T-helper 9 cell (primary cell): Measurements from ENCODE around the gene TCERG1L.

Source experiments
- DNase-seq: peaks from one replicate; pipeline ENCODE4 v3.0.0-alpha.2; 2020

TCERG1L gene

DNA sequence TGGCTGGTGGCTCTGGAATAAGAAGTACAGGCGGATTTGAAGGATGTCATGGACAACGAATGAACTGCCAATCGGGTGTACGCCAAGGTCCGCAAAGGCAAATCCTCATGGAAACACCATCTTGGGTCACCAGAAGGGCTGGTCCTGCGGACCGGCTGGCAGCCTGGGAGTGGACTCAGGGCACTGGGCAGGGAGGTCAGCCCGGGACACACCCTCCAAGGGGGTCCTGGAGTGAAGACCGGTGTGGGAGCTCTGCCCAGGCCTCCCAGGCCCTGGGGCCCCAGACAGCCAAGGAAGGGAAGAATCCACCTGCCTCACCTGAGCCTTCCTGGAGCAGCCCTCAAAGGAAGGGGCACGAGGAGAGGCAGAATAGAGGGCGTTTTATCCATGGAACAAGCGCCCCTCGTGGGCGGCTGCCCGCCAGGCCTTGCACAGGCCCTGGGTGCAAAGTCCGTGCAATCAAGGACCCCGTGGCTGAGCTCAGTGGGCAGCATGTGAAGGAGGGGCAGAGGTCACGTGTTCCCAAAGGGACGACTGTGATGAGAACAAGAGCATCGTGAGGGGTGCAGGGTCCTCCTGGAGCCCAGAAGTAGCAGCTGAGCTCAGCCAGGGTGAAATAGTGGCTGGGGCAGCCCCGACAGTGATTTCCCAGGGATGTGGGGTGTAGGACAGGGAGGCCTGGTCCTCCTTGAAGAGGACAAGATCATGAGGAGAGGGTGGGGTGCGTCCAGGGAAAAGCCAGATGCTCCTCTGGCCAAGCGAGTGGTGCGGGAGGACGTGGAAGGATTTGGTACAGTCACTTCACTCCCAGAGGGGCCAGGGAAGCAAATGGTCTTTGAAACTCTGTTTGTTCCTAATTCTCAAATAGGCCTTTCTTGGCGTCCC is 105.2 kb downstream of the TCERG1L start:
- no peak for DNase-seq

DNA sequence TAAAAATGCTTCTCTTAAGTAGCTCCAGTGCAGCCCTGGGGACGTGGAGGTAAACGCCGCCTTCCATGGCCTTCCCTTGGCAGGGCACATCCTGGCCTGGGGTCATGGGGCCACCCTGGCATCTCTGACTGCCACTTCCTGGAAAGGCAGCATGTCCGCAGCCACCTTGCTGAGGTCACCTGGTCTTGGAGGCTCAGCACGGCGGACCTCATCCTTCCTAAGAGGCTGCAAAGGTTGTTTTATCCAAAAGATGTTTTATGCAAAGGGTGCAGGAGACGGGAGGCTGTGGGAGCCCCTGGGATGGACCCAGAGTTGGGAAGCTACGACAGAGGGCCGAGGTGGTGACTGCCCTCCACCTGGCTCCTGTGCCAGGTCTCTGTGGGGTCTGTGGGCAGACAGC is 106.0 kb downstream of the TCERG1L start:
- no peak for DNase-seq

DNA sequence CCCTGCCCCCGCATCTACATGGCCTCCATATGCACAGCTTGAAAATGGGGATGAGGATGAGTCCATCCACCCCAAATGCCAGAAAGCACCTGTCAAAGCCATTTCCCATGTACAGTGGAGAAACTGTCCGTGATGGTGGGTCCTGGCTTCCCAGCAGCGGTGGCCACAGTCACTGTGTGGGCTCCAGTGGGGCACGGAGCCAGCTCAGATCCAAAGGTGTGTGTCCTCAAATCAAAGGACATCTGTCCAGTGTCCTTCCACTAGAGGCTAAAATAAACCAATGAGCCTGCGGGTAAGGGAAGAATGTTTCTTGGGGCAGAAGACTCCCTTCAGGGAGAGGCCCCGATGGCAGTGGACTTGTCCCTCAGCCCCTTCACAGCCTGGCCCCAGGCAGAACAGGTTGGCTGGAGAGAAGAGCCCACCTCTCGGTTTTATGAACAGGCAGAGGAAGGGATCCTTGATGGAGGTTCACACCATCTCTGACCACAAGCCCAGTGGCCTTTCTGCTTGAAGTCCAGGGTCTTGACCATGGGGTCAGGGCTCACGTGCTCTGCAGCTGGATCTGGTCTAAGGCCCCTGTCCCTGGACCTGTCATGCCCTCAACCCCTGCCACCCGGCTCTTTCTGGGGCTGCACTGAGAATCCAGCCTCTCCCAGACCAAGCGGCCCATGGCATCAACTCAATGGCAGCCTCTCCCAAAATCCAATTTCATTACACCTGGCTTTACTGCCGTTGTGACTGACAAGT is 106.9 kb downstream of the TCERG1L start:
- no peak for DNase-seq

DNA sequence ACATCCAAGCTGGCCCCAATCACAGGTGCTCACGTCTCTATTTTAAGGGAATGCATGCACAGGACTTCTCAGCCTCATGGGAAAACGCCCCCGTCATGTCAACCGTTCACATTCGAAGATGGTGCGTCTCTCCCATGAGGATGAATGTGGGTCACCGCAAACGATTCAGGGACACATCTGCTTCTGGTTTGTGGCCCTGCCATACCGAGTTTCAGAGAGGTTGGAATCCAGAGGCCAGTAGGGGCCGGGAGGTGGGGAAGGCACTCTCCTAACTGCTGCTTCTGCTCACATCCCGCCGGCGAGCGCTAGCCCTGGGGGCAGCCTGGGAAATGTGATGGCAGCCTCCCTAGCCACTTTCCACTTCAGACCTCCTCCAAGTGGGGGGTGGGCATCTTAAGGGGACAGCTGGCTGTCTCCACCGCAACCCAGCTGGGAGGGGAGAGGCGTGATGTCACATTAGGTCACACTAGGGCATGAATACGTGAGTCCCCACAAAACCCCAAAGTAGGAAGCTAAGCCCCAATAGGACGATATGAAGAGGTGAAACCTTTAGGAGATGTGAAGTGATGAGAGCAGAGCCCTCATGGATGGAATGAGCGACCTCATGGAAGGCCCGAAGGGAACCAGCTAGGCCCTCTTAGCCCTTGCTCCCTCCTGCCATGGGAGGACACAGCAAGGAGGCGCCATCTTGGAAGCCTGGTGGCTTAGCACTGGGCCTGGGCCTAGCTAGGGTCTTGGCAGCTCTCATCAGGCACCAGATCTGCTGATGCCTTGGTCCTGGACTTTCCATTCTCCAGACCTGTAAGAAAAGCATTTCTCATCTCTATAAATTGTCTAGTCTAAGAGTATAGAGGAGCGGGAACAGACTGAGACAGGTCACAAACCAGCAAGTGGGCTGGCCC is 107.8 kb downstream of the TCERG1L start:
- no peak for DNase-seq

DNA sequence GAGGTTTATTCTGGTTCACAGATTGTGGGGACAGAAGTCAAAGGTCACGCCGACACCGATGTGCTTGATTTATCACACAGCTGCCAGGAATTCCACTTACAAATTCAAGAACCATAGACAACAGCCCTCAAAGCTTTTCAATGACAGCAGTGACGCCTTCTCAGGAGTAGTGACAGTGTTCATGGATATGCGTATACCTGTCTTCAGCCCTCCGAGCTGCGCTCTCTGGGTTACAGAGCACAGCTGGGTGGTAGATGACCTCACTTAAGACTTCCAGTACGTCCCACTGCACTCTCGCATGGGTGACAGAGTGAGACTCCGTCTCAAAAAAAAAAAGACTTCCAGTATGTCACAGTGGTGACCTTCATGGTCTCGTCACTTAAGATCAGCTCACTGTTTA is 108.5 kb downstream of the TCERG1L start:
- DNase-seq, result no peak

DNA sequence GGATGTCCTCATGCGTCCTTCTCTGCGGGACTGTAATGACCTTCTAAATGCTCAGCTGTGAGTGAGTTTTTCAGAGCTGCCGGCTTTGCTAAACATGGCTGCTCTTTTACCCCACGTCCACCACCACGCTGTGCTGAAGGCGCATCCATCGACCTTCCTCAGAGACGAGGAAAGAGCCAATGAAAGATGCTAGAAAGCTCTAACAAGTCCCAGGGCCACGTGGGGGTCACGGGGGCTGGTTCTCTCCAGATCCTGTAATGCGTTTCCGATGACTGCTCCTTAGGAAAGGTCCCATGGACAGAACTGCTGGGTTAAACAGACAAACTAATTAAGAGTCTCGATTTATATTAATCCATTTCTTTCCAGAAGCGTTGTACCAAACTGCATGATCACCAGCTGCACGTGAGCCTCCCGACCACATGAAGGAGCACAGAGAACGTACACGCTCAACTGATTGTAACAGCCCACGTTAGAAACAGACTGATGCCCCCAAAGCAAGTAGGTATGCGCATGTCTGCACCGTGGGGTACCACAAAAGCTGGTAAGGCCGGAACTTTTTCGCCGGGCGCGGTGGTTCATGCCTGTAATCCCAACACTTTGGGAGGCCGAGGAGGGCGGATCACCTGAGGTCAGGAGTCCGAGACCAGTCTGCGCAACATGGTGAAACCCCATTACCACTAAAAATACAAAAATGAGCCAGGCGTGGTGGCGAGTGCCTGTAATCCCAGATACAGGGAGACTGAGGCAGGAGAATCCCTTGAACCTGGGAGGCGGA is 109.6 kb downstream of the TCERG1L start:
- no peak for DNase-seq

DNA sequence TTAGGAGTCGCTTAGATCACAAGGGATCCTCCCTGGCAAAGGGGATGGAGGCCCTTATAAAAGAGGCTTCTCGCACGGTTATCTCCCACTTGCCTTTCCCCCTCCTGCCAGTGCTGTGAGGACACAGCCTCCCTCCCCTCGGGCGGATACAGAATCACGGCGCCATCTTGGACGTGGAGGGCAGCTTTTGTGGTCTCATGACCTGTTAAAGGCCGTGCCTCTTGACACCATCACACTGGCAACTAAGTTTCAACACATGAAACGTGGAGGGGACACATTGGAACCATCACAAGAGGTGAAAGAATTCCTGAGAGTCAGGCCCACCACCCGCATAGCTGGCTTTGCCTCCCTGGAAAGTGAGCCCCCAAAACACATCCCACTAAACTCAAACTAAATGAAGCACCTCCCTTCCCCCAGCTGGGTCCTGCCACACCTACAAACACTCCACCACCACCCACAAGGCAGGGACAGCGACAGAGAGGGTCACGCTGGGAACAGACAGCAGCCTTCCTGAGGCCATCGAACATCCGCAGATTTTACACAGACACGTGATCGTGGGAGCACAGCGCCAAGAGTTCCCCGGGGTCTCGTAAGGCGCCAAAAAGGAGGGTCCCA is 110.6 kb downstream of the TCERG1L start:
- no peak for DNase-seq

DNA sequence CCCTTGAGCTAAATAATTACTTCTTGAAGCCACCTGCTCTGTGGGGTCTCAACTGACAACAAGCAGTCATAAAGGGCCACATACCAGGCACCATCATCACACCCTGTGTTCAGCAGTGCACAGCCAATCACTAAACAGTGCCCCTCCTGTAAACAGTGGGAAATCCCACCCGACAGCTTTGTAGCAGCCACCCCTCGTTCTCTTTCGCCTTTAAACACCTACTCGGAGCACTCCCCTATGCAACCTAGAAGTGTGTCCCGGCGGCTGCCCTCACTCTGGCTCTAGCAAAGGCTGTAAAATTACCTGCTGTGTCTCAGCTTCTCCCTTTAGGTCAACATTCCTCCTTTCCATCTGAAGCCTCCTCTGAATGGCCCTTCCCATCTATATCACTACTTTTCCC is 111.9 kb downstream of the TCERG1L start:
- DNase-seq, result no peak

DNA sequence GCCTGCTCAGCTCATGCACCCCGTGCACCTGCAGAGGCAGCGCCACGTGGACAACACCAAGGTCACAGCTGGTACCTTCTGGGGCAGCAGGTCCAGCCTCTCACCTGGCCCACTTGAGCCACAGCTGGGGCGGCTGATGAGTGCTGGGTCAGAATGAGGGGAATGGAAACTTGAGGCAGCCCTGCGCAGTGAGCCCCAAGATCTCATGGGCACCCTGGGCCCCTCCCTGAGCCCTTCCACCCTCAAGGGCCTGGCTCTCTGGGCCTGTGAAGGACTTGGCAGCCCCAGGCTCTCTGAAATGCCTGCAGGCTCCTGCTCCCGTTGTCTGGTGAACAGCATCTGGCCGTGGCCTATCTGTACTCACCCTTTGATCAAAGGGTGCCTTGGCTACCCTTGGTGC is 112.7 kb downstream of the TCERG1L start:
- DNase-seq, result no peak

DNA sequence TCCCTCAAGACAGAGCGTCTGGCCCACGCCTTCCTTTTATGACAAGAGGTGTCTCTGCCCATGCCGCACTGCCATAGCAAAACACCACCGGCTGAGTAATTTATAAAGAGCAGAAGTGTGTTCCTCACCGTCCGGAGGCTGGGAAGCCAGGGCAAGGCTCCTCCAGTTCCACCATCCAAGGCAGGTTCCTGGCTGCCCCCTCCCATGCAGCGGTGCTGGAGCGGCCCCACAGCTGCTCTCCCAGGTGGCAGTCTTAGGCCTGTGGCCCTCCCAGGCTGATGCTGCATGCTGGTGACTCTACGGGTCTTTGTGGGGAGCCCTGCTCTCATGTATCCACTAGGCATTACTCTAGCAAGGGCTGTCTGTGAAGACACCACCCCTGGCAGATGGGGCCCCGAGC is 113.1 kb downstream of the TCERG1L start:
- DNase-seq, result no peak

DNA sequence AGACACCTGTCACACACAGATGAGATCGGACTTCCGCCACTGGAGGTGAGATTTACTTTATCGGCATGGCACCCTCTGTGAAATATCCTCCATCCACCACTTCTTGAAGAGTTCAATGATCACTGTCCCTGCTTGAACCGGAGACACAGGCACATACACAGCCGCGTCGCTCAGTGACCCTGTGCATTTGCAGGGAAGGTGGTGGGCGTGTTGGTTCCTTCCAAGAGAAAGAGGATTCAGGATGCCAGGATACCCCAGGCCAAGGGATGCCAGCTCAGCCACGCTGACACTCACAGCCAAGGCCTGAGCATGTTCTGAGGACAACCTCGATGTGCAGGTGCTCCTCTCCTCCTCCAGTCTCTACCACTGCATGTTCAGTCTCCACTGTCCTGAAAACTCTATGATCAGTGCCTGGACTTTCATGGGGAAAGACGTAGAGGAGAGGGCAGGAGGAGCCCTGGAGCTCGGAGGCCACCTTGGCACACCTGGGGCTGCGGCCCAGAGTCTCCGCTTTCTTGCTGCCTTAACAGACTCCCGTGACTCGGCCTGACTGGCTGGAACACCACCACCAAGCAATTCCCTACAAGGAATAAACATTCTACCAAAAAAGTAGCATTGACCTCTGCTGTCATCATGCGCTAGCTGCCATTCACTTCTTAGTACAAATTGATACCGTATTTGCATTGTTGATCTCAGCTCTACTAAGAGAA is 115.2 kb downstream of the TCERG1L start:
- no peak for DNase-seq

DNA sequence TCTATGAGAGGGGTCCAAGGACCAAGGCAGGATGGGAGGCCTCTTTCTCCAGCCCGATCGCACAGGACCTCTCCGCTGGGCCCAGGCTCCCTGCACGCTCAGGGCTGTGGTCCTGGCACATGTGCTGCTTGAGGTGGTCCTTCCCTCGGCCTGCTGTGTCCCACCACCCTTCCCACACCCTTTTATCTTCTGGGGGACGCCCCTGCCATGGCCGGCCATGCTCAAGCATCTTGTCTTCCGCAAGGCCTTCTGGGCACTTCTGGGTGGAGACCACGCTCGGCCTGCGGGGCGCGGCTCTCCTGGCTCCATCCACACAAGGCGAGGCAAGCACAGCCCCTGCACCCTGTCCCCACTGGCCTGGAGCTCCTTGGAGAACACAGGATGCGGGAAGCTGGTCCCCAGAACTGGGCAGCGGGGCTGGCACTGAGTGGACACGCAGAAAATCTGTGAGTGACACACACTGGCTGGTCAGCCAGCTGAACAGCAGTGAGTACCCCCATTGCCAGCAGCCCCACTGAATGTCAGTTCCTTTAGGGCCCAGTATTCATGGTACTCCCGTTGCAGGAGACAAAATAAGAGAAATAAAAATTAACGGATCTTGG is 115.9 kb downstream of the TCERG1L start:
- DNase-seq, result no peak

DNA sequence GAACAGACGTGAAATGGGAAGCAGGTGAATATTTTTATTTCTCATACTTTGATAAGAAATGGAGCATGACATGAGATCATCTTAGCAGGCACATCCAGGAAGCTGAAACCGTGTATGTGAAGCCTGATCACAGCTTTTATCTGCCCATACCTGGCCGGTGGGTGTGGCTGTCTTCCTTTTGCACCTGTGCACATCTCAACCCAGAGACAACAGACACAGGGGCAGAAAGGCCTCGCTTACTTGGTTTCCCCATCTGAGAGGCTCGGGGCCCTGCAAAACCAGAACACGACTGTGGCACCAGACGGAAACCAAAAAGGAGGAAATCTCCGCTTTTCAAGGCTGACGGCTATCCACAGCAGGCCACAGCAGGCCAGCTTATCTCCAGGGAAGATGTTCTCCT is 116.4 kb downstream of the TCERG1L start:
- no peak for DNase-seq

DNA sequence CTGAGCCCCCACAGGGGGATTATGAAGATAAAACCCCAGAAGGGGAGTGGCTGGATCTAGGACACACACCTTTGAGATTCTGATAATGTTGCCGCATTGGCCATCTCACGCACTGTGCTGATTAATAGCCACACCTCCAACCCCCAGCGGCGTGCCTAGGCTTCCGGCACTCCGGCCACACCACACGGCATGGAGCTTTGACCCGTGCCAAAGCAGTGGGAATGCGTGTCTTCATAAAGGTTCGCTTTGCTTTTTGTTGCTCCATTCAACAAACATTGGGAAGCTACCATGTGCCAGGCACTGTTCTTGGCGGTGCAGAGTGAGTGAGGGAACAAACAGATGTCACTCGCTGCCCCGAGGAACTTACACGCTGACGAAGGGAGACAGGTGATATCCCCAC is 117.6 kb downstream of the TCERG1L start:
- DNase-seq, result no peak

DNA sequence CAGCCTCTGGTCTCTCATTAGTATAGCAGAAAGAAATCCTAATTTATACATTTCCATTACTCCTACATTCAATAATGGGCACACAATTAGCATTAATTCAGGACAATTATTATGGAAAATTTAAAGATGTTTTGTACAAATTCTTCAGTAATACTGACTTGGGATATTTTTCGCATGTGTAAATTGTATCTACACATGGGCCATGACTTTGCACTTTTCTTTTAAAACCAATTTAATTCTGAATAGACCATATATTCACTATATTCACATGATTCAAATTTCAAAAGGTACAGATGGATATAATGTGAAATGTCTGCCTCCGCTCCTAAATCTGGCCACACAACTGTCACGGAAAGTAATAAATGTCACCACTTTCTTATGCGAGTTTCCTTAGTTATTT is 123.0 kb downstream of the TCERG1L start:
- DNase-seq, result no peak

DNA sequence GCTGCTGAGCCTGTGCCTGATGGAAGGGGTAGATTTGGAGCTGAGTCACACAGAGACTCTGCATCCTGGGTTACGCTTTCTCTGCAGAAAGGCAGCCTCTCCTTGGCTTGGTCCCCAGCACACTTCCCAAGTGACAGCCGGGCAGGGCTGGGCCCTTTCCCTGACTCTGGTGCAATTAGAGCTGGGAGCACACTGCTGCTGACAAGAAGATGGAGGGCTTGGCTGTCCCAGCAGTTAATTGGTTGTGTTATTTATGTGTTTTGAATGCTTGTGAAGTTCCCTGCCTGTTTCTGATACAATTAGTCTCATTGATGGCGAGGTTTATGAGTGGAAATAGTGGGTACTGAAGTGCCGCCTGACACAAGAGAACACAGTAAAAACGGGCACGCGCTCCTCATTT is 123.6 kb downstream of the TCERG1L start:
- DNase-seq, result no peak

DNA sequence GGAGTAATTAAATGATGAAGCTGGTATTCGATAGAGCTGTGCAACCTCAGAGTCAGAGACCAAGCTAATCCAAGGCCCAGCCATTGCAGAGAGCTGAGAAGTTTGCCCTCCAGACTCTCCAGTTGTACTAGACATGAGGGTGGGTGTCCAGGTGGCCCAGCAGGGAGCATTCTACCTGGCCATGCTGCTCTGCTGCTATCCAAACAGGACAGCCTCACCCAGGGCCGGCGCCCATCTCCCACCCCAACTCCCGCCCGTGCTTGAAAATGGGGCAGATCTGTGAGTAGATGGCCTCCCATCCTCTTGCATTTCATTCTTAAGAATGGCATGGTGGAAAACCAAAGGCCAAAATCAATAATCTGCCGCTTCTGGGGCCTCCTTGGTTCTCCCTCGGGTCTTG is 124.2 kb downstream of the TCERG1L start:
- DNase-seq, result no peak

DNA sequence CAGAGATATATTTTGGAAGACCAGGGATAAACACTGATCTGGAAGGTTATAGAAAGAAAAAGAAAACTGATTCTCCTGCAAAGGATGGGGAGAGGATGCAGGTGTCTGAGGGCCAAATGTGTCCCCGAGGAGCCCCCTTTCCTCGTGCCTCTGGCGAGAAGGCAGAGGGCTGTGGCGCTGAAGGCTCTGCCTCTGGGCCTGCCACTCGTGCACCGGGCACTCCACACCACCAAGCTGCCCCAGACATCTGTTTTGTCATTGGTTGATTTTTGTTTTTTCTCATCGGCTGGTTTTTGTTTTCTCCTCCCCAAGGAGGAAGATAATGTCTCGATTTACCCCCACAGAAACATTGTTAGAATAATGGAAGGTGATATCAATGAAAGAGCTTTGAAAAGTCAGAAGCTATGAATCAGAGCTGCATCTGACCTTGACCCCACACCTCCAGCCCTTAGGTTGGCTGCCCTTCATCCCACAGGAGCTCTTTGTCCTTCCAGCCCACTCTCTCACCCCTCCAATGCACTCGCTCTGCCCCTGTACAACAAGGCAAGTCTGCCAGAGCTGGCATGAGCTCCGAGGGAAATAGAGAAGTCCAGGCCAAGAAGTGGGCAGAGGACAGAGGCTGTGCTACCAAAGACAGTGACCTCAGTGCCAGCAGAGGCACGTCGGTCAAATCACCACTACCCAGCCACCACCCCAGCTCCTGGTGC is 124.8 kb downstream of the TCERG1L start:
- no peak for DNase-seq

DNA sequence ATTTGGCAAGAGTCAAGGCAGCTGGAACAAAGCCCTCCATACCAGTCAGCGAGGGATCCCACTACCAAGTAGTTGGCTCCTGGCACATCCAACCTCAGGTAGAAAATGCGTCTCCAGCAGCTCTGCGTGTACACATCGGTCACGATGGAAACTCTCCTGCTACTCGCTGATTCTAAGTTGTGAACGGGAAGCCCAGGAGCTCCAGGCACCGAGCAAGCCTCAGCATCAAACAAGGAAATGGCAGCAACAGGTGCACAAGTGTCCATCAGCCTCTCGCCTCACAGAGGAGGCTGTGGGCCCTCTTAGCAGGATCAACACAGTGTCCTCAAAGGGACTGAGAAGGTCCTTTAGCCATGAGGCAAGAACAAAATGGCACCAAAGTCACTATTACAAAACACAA is 127.0 kb downstream of the TCERG1L start:
- no peak for DNase-seq

DNA sequence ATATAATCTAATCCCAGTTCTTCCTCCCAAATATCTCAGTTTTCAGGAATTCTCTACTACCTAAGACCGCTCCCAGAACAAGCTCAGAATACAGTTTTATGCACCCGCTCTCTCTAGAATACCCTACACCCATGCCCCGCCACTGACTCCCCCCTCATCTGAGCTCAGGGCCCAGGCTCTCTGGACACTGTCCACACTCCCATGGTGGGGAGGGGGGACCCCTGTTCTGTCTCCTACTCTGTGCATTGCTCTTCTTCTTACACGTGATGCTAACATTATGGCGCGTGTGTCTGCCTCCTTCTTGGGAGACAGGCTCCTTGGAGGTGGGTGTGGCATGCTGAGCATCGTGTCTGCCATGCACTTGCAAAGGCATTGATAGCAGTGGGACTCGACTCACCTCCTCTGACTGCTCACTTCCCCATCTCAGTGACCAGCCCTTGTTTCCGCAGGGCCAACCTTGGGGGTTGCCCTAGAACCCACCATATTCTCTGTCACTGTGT is 127.9 kb downstream of the TCERG1L start:
- no peak for DNase-seq
